Activated T-cell treated with anti-CD3 and anti-CD28 coated beads, Interleukin-2, amount 50 U/mL, for 4 hours (primary cell): ENCODE results near the gene CEACAM4. TPM values are rescaled to one million over a fixed set of nuclear protein-coding genes. Genes with fewer than 3 reads are reported as not detected.
"Not testable (repeated sequence)": the region's sequence is repeated elsewhere in the genome, so short reads cannot be mapped to it uniquely, and the experiment has no call there.

ENCODE experiments used
- ATAC-seq, 2 donors: fragments of 200-7000 bp; cut with Tn5 transposase; one replicate each; pipeline ENCODE4 v1.10.0; 2021
- DNase-seq: peaks from one replicate; pipeline ENCODE4 v3.0.0-alpha.2; 2020
- H3K27me3 Mint-ChIP-seq: one replicate; pipeline ENCODE4 v1.8.0; 2021; ENCODE audit warnings: low read depth, mixed read lengths
- H3K36me3 Mint-ChIP-seq: one replicate; pipeline ENCODE4 v1.8.0; 2022; ENCODE audit warnings: mixed read lengths; ENCODE audit not compliant: insufficient read depth
- H3K4me1 Mint-ChIP-seq: one replicate; pipeline ENCODE4 v1.8.0; 2021; ENCODE audit warnings: low read depth, mixed read lengths
- H3K4me3 Mint-ChIP-seq: one replicate; pipeline ENCODE4 v1.8.0; 2021; ENCODE audit warnings: mild to moderate bottlenecking, moderate library complexity, mixed read lengths
- H3K9me3 Mint-ChIP-seq: one replicate; pipeline ENCODE4 v1.8.0; 2021; ENCODE audit warnings: mixed read lengths
- total RNA-seq, 3 donors: library from RNA; stranded (reverse); gene quantifications; one replicate each; pipeline ENCODE4 v1.2.1, GENCODE V29; 2021

CEACAM4 gene
- total RNA-seq = not detected

DNA sequence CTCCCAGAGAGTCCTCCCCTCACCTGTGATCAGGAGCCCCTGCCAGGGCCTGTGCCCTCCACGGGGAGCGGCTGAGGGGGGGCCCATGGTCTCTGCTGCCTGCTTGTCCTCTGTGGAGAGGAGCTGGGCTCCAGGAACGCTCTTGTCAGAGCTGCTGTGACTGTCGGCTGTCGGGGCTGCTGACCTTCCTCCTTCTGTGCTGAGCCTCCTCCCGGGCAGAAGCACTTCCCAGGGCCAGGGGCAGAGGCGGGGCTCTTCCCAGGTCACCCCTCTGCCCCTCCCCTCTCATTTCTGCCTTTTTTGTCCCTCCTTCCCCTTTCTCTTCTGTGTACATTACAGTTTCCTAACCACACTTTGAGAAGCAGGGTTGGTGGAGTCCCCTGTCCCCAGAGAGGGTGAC is at the start of gene CEACAM4:
CEACAM4 (minus strand) TSS at position 198 of the 400 bp plus-strand sequence; CDS start at position 87, 111 bp downstream.
- H3K4me3 Mint-ChIP-seq = no peak within 1 kb of the TSS

GRCh38 chr19:41671486-41671885 is 44.6 kb upstream of the CEACAM4 start:
- Mint-ChIP-seq H3K4me3 (no peak overlapping the region), H3K36me3 (no peaks in the 10 kb centered on the region), H3K27me3 (peaks cover 55% of the 10 kb centered on the region), H3K9me3 (peaks cover 5% of the 10 kb centered on the region), H3K4me1 (no peaks in the 10 kb centered on the region)
- no peak for ATAC-seq
- no peak for DNase-seq

More for the DNA sequence above, at the start of gene CEACAM4:
- Mint-ChIP-seq H3K27me3 (peaks cover 32% of the 10 kb centered on the region), H3K4me1 (no peaks in the 10 kb centered on the region), H3K36me3 (no peaks in the 10 kb centered on the region), H3K9me3 (peaks cover 16% of the 10 kb centered on the region)
- DNase-seq = no peak
- ATAC-seq = no peak

- no peak overlapping the region for H3K4me3 Mint-ChIP-seq
- H3K4me1 Mint-ChIP-seq = no peaks in the 10 kb centered on the region
- ATAC-seq = no peak
- H3K9me3 Mint-ChIP-seq = peaks cover 9% of the 10 kb centered on the region
- DNase-seq = no peak
- H3K27me3 Mint-ChIP-seq = peaks cover 54% of the 10 kb centered on the region
- H3K36me3 Mint-ChIP-seq = no peaks in the 10 kb centered on the region
Measured at GRCh38 chr19:41670755-41671154, 43.9 kb upstream of the CEACAM4 start.

GRCh38 chr19:41668315-41668714 is 41.4 kb upstream of the CEACAM4 start:
- no peak for DNase-seq
- H3K27me3 Mint-ChIP-seq = peaks cover 50% of the 10 kb centered on the region
- no peaks in the 10 kb centered on the region for H3K4me1 Mint-ChIP-seq
- no peak for ATAC-seq
- H3K4me3 Mint-ChIP-seq = no peak overlapping the region
- H3K36me3 Mint-ChIP-seq = no peaks in the 10 kb centered on the region
- H3K9me3 Mint-ChIP-seq = peaks cover 22% of the 10 kb centered on the region

GRCh38 chr19:41666075-41666474 is 39.2 kb upstream of the CEACAM4 start:
- DNase-seq (no peak), ATAC-seq (no peak)
- Mint-ChIP-seq H3K9me3 (peaks cover 22% of the 10 kb centered on the region), H3K27me3 (peaks cover 40% of the 10 kb centered on the region), H3K36me3 (no peaks in the 10 kb centered on the region), H3K4me3 (no peak overlapping the region), H3K4me1 (no peaks in the 10 kb centered on the region)

GRCh38 chr19:41657157-41657556 is 30.3 kb upstream of the CEACAM4 start:
- ATAC-seq (no peak), DNase-seq (no peak)
- peaks cover 8% of the 10 kb centered on the region for H3K4me1 Mint-ChIP-seq
- no peak overlapping the region for H3K4me3 Mint-ChIP-seq
- H3K36me3 Mint-ChIP-seq = no peaks in the 10 kb centered on the region
- peaks cover 51% of the 10 kb centered on the region for H3K27me3 Mint-ChIP-seq
- H3K9me3 Mint-ChIP-seq = peaks cover 22% of the 10 kb centered on the region

GRCh38 chr19:41656756-41657155 is 29.9 kb upstream of the CEACAM4 start:
- not testable (repeated sequence) for H3K4me3 Mint-ChIP-seq, H3K36me3 Mint-ChIP-seq, DNase-seq, H3K4me1 Mint-ChIP-seq
- peaks cover 51% of the 10 kb centered on the region for H3K27me3 Mint-ChIP-seq
- H3K9me3 Mint-ChIP-seq = peaks cover 22% of the 10 kb centered on the region
- peak; percentile 18 to 32 for ATAC-seq

DNA sequence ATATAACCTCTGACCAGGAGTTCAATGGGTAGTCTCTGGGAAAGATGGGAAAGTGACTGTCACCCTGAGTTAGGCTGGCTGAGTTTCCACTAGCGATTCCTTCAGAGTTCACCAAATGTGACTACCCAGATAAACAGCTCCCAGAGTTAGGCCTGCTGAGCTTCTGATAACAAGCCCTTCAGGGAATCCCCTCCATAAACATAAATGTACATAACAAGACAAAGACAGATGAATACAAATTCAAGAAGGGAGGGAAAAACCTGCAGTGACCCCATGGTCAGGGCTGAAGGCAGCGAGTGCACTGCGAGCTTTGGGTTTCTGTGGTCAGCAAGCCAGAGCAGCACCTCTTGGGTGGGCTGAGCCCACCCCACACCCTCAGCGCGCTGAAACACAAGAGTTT is 25.4 kb upstream of the CEACAM4 start:
- Mint-ChIP-seq H3K36me3 (no peaks in the 10 kb centered on the region), H3K4me1 (peaks cover 8% of the 10 kb centered on the region), H3K9me3 (peaks cover 16% of the 10 kb centered on the region), H3K27me3 (peaks cover 45% of the 10 kb centered on the region), H3K4me3 (no peak overlapping the region)
- no peak for ATAC-seq
- DNase-seq = no peak

DNA sequence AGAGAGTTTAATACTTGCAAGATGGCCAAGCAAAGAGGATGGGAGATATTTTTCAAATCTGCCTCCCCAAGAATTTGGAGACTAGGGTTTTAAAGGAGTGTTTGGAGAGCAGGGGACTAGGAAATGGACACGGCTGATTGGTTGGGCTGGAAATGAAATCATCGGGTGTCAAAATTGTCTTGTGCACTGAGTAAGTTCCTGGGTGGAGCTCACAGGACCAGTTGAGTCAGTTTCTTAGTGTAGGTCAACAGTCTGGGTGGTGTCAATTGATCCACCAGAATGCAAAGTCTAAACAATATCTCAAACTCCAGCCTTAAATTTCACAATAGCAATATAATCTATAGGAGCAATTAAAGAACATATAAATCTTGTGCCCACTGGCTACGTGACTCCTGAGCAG is 23.0 kb upstream of the CEACAM4 start:
- no peaks in the 10 kb centered on the region for H3K36me3 Mint-ChIP-seq
- H3K9me3 Mint-ChIP-seq = peaks cover 11% of the 10 kb centered on the region
- DNase-seq = no peak
- H3K27me3 Mint-ChIP-seq = peaks cover 36% of the 10 kb centered on the region
- no peak overlapping the region for H3K4me3 Mint-ChIP-seq
- H3K4me1 Mint-ChIP-seq = no peaks in the 10 kb centered on the region
- no peak for ATAC-seq

DNA sequence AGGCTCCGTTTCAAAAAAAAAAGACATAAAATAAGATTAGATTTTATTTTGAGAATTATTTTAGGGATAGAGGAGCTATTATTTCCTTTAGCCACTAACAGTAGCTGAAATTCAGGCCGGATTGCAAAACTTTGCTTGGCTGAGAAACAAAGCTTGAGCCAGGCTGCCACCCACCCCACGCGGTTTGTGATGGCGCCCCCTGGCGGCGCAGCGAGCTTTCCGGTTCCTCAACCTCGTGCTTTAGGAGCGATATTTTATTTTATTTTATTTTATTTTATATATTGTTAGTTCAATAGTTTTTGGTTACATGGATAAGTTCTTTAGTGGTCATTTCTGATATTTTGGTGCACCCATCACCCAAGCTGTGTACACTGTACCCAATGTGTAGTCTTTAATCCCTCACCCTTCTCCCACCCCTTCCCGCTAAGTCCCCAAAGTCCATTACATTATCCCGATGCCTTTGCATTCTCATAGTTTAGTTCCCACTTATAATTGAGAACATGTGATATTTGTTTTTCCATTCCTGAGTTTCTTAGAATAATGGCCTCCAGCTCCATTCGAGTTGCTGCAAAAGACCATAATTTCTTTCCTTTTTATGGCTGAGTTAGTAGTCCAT is 19.8 kb upstream of the CEACAM4 start:
- no peaks in the 10 kb centered on the region for H3K36me3 Mint-ChIP-seq
- no peak overlapping the region for H3K4me3 Mint-ChIP-seq
- no peaks in the 10 kb centered on the region for H3K9me3 Mint-ChIP-seq
- ATAC-seq (no peak), DNase-seq (peak; percentile 36)
- H3K27me3 Mint-ChIP-seq = peaks cover 28% of the 10 kb centered on the region
- H3K4me1 Mint-ChIP-seq = peaks cover 4% of the 10 kb centered on the region

DNA sequence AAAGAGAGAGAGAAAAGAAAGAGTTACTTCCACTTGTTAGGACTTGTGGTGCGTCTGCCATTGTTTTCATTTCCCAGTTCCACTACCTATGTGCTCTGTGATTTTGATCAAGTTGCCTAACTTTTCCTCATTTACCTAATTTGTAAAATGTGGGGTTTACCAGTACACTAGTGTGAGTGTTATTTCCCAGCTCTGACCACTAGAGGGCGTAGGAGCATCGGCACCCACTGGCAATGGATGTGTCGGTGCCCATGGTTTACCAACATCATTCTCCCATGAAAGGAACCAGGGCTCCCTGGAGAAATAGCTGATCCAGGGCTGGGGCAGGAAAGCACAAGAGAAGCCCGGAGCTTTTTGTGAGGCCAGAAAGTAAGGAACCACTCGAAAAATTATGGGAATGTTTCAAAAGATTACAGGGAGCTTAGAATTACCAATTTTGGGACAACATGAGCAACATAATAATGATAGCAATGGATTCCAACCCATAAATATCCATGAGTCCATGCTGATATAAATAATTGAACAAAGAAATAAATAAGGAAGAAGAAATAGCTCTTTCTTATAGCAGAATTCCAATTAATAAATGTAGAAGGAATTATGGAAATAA is 15.1 kb upstream of the CEACAM4 start:
- Mint-ChIP-seq H3K36me3 (no peaks in the 10 kb centered on the region), H3K27me3 (peaks cover 12% of the 10 kb centered on the region), H3K9me3 (no peaks in the 10 kb centered on the region), H3K4me3 (no peak overlapping the region), H3K4me1 (peaks cover 29% of the 10 kb centered on the region)
- ATAC-seq = peak; percentile 82 to 86
- peak; percentile 71 for DNase-seq

DNA sequence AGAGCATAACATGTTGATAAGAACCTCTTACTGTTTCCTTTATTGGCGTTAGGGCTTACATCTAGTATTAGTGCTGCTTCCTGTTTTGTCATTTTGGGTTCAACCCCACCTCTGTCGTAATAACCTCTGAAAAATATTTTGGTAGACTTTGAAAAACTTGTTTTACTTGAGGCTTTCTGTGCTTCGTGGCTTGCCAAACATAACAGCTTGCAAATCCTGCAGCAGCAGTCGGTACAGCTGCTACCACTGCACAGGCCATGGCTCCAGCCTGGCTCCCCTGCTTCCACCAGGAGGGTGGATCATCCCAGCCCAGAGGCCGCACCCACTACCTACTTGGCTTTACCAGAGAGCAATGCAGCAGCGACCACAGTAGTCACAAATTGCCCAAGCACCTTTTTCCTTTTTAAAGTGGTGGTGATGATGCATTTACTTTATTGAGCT is 11.8 kb upstream of the CEACAM4 start:
- Mint-ChIP-seq H3K4me3 (no peak overlapping the region), H3K27me3 (peaks cover 29% of the 10 kb centered on the region), H3K36me3 (no peaks in the 10 kb centered on the region), H3K4me1 (peaks cover 29% of the 10 kb centered on the region), H3K9me3 (peaks cover 8% of the 10 kb centered on the region)
- DNase-seq (no peak), ATAC-seq (no peak)

DNA sequence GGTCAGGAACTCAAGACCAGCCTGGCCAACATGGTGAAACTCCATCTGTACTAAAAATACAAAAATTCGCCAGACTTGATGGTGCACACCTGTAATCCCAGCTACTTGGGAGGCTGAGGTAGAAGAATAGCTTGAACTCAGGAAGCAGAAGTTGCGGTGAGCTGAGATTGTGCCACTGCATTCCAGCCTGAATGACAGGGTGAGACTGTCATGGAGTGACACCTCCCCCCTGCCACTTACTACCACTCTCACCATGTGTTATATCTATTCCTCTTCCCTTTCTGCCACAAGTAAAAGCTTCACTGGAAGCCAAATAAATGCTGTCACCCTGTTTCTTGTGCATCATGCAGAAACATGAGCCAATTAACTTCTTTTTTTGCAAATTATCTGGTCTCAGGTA is 10.6 kb upstream of the CEACAM4 start:
- H3K4me3 Mint-ChIP-seq = no peak overlapping the region
- no peak for ATAC-seq
- no peaks in the 10 kb centered on the region for H3K36me3 Mint-ChIP-seq
- no peak for DNase-seq
- peaks cover 29% of the 10 kb centered on the region for H3K4me1 Mint-ChIP-seq
- peaks cover 31% of the 10 kb centered on the region for H3K27me3 Mint-ChIP-seq
- peaks cover 8% of the 10 kb centered on the region for H3K9me3 Mint-ChIP-seq

DNA sequence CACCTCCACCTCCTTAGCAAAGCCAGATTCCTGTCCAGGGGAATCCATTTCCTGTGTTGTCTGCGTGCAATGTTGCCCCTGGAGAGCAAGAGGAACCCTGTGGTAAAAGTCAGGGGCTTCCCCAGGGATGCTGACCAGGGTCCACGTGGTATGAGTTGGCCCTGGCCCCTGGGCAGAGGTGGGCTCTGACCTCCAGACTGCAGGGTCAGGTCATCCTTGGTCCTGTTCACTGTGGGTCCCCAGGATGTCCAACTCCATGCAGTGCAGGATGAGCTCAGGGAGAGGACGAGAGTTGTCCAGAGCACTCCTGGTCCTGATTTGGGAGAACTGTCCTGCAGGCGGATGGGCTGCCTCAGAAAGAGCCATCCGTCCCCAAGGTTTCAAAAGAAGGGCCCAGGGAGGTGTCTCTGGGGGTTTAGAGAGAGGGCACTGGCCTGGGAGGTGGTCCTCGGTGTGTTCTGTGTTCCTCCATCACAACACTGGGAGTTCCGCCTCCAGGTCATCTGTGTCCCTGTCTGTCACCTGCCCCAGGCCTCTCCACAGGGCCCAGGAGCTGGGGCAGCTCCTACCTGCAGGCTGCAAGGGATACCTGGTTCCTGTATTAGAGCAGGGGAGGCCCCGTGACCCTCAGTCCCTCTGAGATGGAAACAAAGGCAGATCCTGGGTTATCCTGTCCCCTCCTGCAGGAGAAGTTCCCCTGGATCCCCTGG is 1.2 kb upstream of the CEACAM4 start:
- H3K9me3 Mint-ChIP-seq = peaks cover 16% of the 10 kb centered on the region

GRCh38 chr19:41626278-41626677 is 596 bp downstream of the CEACAM4 start:
- peaks cover 12% of the 10 kb centered on the region for H3K9me3 Mint-ChIP-seq
- H3K27me3 Mint-ChIP-seq = peaks cover 32% of the 10 kb centered on the region
- ATAC-seq = no peak
- H3K36me3 Mint-ChIP-seq = no peaks in the 10 kb centered on the region
- H3K4me3 Mint-ChIP-seq = no peak overlapping the region
- H3K4me1 Mint-ChIP-seq = no peaks in the 10 kb centered on the region
- no peak for DNase-seq

More for the DNA sequence above, 1.2 kb upstream of the CEACAM4 start:
- Mint-ChIP-seq H3K27me3 (peaks cover 27% of the 10 kb centered on the region), H3K4me3 (no peak overlapping the region), H3K36me3 (no peaks in the 10 kb centered on the region), H3K4me1 (no peaks in the 10 kb centered on the region)
- ATAC-seq (no peak), DNase-seq (no peak)
